Hepatic stellate cell (primary cell): Measurements from ENCODE around the gene TTLL11.

Experiments used
- DNase-seq: peaks from one replicate; pipeline ENCODE4 v3.0.0; 2011; ENCODE audit warnings: low spot score

The TTLL11 gene

GRCh38 chr9:121939643-121940042 is 153.5 kb downstream of the TTLL11 start:
- DNase-seq, result no peak

GRCh38 chr9:121938621-121939020 is 154.5 kb downstream of the TTLL11 start:
- no peak for DNase-seq

DNA sequence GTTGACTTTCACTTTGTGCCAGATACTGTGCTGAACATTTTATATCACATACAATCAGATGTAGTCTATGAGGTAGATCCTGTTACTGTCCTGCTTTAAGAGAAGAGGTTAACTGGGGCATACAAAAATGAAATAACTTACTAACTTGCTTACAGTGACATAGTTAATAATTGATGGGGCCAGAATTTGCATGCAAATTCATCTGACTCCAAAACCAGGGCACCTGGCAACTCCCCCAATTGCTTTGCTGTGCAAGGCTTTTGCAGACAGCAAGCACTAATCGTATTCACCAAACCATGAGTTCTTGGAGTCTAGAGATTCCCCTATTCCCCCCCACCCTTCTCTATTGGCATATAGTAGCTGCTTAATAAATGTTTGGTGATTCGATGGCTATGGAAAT is 155.9 kb downstream of the TTLL11 start:
- DNase-seq, result no peak

GRCh38 chr9:121935739-121936138 is 157.4 kb downstream of the TTLL11 start:
- DNase-seq, result no peak

DNA sequence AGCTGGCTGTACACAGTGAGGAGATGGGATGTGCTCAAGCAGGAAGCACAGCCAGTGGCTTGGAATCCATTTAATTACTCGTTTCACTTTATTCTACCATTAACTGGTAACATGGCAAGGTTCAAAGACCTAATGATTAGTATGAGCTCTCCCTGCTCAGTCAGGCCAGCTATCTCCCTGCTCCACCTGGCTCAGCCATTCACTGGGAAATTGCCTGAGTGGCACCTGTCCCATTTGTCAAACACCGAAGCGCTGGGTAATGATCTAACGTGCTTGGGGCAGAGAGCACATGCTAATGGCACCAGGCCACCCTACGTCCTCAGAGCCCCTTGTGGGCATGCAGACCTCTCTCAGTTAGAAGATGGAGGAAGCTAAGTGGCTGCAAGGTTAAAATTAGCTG is 162.2 kb downstream of the TTLL11 start:
- no peak for DNase-seq

DNA sequence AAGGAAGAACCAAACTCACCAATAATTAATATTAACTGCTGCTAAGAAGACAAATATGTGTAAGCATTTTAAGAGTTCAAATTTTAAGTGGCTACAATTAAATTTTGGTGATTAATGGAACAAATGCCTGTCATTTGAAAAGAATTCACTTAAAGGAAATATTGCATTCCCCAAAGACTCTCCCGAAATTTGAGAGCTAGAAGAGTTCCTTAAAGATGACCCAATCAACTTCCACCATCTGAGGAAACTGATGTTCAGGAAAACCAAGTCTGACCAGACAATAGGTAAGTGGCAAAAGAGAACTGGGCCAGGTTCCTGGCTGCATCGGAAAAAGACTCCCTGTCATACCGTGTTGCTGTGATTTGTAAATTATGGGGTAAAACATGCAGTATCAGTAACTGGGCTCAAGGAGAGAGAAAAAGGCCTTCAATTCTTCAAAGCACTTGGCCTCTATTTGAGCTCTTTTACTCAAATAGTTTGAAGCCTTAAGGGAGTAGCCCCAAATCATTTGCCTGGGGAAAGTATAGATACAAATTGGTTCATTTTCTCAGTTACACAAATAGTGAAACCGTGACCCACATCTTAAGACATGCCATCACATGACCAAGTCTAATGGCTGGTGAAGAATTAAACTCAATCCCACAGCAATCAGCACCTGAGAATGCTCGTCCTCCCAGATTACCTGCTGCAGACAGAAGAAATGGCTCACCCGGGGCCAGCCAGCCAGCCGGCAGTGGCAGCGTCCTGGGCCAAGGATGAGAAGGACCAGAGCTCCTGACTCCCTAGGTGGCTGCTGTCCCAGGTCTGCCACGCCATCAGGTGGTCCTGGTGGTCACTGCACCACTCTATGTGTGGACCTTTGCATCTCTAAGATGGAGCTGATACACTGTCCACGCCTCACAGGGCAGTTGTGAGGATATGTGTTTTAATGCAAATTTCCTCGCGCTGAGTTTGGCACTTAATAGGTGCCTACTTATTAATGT is 162.9 kb downstream of the TTLL11 start:
- DNase-seq, result no peak

GRCh38 chr9:121927636-121928035 is 165.5 kb downstream of the TTLL11 start:
- DNase-seq, result no peak

DNA sequence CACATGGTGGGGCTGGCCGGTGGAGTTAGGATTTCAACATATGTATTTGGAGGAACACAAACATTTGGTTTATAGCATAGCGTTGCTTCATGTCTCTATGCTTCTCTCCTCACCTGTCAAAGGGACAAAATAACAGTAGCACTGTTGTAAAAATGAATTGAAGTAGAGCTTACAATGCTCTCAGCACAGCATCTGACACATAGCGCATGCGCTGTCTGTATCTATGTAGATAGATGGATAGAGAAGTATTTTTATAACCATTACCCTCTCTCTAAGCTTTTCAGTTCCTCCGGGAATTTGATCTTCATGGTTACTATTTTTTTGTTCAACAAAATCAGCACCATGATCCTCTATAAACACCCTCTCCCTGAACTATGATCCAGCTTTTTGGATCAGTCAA is 166.0 kb downstream of the TTLL11 start:
- no peak for DNase-seq

DNA sequence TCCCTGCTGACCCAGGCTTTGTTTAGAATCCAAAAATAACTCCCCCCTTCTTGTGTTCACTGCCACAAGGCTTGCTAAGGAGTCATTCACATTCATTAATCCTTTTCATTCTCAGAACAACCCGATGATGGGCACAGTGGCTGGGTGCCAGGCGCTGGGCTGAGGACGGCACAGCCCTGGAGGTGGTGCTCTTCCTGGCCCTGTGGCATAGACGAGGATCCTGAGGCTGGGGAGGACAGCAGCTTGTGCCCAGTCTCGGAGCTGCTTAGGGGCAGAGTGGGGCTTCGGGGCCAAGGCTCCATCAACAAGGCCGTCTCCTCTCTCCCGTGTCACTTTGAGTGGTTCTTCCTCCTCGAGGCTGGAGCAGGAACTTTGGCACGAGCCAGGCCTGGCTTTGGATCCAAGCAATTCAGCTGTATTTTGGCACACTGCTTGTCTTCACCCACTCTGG is 166.7 kb downstream of the TTLL11 start:
- DNase-seq, result no peak

- no peak for DNase-seq
Measured at GRCh38 chr9:121925935-121926334, 167.2 kb downstream of the TTLL11 start.

DNA sequence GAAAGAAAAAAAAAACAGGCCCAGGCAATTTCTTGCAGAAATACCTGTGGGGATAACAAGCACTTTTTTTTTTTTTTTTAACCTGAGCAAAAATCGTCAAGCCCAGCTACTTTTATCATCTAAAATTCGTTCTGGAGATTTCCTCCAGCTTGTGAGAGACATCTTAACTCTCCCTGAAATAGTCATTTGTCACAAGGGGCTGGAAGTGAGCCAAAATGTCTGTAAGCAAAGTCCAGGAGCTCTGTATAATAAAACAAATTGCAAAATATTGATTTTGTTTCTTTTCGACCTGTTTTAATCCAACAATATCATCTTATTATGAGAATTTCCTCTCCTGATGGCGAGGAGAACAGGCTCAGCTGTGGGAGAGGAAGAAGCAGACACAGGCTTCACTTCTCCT is 168.4 kb downstream of the TTLL11 start:
- no peak for DNase-seq

GRCh38 chr9:121921444-121921843 is 171.7 kb downstream of the TTLL11 start:
- no peak for DNase-seq

- no peak for DNase-seq
Measured at GRCh38 chr9:121917375-121918335, 175.5 kb downstream of the TTLL11 start.

DNA sequence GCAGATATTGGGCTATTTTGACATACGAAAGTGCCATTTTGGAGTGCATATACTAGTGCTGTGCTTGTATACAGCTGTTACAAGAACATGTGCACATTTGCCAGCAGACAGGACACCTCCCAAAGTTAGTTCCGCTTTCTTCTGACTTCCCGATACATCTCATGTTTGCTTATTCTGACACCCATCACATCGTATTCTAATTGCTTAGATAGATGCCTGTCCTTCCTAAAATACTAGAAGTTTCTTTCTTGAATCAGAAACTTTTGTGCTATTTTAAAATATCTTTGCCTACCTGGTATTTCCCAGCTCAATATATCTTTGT is 177.8 kb downstream of the TTLL11 start:
- DNase-seq, result no peak

- no peak for DNase-seq
Measured at GRCh38 chr9:121914604-121915303, 178.4 kb downstream of the TTLL11 start.

- no peak for DNase-seq
Measured at GRCh38 chr9:121914017-121914595, 179.0 kb downstream of the TTLL11 start.

GRCh38 chr9:121912812-121913627 is 180.1 kb downstream of the TTLL11 start:
- DNase-seq, result no peak

- no peak for DNase-seq
Measured at GRCh38 chr9:121910491-121911040, 182.5 kb downstream of the TTLL11 start.

DNA sequence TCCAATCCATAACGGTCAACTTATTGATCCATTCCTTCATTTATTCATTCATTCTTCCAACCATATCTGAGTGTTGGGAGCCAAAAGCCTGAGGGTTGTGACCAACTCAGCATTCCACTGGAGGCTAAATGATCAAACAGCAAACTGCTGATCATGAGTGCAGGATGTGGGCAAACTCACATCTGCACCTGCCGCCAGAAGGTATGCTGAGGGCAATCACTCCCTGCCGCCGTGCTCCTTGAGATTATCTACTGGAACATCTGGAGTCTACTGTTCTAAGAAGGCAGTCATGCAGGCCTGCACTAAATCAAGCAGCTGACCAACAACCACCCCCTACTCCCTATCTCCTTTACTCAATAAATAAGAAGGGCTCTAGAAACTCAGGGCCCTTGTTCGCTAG is 184.0 kb downstream of the TTLL11 start:
- DNase-seq, result no peak

DNA sequence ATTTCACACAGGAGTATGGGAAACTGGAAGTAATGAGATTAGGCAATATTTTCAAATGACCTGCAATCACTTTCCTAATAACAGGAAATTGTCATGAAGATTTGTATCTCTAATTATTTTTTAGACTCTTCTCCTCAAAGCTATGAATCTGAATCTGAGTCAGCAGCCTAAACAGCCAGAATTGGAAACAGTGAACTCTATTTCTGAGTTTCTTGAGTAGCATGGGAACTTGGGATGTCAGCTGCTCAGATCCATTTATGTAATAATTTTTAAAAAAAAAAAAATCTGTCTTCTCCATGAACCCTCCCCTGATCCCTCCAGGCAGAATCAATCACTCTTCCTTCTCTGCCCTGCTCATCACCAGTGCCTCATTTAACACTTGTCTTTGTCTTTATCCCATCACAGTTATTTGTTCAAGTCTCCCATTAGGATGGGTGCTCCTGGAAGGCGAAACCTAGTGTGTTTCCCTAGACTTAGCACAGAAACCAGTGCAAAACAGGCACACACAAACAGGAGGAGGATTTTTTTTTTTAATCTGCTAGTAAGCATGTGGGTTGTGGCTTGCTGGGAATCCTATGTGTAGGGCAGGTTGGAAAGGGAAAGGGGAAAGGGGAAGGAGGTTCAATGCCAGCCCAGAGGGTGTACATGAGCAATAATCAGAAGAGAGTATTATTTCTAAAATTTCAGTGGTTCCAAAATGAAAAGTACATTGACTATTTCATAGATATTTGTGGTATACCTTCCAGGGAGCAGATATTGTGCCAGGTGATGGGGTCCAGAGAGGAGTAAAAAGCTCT is 186.8 kb downstream of the TTLL11 start:
- no peak for DNase-seq
